Mesenteric fat pad (tissue), 1 donor: ENCODE data around the gene CLASRP. TPM values are rescaled to one million over a fixed set of nuclear protein-coding genes. Genes with fewer than 3 reads are reported as not detected.
"Not testable (repeated sequence)": the region's sequence is repeated elsewhere in the genome, so short reads cannot be mapped to it uniquely, and the experiment has no call there.

Source experiments
- DNase-seq: peaks from one replicate; pipeline ENCODE4 v3.0.0-alpha.2; 2020; ENCODE audit warnings: low spot score
- long read RNA-seq: library from polyadenylated mRNA; unstranded; transcript quantifications from one replicate; pipeline ENCODE4 v2.0.0, GENCODE V29; 2020
- total RNA-seq: library from RNA; stranded (reverse); fragmentation: NEBNext Ultra II Directional; extraction: Animal tissue kit (Norgen Biotek cat#: 25700); gene quantifications from one replicate; pipeline ENCODE4 v1.2.1, GENCODE V29; 2021
- donor health status: DM: yes; HTN: yes; CAD: no.

Gene CLASRP, protein sequence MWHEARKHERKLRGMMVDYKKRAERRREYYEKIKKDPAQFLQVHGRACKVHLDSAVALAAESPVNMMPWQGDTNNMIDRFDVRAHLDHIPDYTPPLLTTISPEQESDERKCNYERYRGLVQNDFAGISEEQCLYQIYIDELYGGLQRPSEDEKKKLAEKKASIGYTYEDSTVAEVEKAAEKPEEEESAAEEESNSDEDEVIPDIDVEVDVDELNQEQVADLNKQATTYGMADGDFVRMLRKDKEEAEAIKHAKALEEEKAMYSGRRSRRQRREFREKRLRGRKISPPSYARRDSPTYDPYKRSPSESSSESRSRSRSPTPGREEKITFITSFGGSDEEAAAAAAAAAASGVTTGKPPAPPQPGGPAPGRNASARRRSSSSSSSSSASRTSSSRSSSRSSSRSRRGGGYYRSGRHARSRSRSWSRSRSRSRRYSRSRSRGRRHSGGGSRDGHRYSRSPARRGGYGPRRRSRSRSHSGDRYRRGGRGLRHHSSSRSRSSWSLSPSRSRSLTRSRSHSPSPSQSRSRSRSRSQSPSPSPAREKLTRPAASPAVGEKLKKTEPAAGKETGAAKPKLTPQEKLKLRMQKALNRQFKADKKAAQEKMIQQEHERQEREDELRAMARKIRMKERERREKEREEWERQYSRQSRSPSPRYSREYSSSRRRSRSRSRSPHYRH
- total RNA-seq: 78.3 TPM
- long read RNA-seq, transcript CLASRP-201 (21 exons, 2,234 nt): major isoform, 15 of 61 reads
- long read RNA-seq, partial matches to known transcripts: 22 of 61 reads
- long read RNA-seq, other reads (novel, unspliced or antisense): 20 of 61 reads

DNA sequence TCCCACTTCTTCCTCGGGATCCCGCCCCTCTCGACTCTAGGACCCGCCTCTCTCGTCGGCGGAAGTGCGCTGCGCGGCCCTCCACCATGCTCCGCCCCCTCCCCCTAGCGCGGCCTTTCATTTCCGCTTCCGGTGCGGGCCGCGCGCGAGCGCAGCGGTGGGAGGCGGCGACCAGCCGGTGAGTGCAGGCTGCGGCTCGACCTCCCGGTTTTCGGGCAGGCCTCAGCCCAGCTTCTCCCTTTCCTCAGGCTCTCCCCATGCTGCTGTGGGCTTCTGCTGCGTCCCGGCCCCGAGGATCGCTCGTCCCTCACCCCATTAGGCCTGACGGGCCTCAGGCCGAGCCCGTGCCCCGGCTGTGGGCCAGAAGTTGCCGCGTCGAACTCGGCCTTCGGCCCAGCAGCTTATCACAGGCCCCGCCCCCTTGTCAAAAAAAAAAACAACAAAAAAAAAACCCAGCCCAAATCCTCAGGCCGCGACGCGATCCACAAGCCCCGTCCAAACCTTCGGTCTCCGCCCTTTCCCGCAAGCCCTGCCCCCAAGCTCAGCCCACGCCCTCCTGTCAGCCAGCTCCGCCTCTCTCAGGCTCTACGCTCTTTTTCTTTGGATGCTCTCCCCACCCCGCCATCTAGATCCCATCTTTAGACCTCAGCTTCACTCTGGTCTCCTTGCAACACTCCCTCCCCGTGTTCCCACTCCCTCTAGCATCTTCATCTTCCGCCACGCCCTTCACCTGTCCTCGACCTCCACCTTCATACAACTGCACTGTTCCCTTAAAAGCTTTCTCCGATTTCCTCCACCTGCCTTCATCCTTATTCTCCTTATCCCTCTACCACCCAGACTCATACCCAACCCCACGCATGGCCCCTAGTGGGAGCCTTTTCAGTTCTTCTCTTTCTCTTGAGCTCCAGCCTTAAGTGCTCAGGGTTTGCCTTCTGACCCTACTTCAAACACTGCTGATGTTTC, at the start of gene CLASRP:
Gene CLASRP, plus strand, starts transcription at position 115 of the 963 bp plus-strand sequence. CDS start 1,168 bp downstream, outside the sequence.
- peak; percentile 97 for DNase-seq

DNA sequence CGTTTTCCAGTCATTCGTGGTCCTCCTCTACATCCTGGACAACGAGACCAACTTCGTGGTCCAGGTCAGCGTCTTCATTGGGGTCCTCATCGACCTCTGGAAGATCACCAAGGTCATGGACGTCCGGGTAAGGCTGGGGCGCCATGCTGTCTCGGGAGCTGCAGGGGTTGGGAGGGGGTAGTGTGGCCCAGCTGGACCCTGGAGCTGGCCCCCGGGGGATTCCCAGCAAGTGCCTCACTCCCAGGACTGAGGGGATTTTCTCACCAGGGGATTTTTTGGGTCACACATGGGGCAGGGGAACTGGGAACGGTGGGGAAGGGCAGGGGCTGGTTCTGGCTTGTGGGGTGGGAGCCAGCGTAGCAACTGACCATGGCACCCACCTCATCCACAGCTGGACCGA, 48.4 kb upstream of the CLASRP start:
- no peak for DNase-seq

DNA sequence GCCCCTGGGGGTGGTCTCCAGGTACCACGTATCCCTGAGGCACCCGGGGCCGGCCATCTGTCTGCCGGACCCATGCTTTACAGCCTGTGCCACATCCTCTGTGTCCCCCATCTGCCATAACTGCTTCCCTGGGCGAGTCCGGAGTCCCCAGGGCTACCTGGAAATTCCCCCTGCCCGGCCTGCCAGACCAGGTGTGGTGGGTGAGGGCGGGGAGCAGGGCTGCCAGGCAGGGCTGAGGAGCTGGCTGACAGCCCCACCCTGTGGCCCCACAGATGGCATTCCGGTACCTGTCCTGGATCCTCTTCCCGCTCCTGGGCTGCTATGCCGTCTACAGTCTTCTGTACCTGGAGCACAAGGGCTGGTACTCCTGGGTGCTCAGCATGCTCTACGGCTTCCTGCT, 47.9 kb upstream of the CLASRP start:
- no peak for DNase-seq

DNA sequence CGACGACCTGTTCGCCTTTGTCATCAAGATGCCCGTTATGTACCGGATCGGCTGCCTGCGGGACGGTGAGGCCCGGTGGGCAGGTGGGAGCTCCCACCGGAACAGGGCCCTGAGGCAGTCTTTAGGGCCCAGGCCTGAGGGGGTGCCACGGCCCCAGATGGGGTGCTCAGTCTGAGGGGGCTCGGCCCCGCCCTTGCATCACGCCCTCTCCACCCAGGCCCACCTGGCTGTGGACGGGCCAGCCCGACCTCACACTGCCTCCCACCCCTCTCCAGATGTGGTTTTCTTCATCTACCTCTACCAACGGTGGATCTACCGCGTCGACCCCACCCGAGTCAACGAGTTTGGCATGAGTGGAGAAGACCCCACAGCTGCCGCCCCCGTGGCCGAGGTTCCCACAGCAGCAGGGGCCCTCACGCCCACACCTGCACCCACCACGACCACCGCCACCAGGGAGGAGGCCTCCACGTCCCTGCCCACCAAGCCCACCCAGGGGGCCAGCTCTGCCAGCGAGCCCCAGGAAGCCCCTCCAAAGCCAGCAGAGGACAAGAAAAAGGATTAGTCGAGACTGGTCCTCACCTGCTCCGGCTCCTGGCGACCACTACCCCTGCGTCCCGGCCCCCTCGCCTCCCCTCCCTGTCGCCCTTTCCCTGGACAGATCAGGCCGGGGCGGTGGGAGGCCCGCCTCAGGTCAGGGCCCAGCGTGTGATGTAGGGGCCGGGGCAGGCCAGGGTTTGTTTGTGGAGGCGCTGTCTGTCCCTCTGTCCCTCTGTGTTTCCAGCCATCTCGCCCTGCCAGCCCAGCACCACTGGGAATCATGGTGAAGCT, 46.3 kb upstream of the CLASRP start:
- no peak for DNase-seq

DNA sequence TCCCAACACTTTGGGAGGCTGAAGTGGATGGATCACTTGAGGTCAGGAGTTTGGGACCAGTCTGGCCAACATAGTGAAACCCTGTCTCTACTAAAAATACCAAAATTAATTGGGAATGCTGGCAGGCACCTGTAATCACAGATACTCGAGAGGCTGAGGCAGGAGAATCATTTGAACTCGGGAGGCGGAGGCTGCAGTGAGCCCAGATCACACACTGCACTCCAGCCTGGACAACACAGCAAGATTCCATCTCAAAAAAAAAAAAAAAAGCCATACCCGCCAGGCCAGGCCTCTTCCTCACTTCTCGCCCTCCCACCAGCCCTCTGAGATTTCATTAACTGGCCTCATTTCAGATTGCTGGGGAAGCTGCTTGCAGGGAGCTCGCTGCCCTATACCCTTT, 45.3 kb upstream of the CLASRP start:
- no peak for DNase-seq

DNA sequence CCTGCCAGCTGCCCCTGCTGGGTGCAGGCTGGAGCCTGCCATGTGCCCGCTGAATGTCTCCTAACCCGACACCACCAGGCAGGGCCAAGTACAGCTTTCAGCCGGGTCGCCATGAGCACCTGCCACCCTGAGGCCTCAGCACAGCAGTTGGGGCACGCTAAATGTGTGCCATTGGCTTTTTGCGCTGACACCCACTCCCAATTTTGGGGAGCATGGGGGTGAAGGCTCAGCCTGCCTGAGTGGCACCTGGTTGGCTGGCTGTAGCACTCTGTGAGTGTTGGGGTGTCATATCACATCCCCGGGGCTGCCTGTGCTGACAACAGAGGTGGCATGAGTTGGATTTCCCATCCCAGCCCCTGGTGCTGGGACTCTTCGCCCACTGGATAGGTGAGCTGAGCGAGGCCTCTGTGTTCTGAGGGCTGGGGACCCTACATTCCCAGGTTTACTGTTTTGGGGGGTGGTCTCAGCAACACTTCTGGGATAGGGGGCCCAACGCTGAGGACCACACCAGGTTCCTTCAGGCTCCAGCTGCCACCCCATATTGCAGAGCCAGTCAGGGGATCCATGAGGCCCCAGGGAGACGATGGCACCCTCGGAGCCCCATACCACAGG, 44.8 kb upstream of the CLASRP start:
- DNase-seq: no peak

DNA sequence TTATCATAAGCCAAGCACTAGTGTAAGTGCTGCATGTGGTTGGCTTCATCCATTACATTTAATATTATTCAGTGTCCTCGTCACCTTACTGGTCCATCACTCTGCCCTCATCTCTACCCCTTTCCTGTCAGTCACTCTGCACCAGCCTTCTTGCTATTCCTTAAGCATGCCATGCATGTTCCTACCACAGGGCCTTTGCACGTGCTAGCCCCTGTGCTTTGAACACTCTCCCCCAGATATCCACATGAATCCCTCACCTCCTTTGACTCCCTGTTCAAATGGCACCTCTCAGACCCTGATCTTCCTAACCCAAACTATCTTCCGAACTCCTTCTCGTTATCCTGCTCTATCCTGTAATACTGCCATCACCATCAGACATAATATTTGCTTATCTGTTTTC, 40.8 kb upstream of the CLASRP start:
- no peak for DNase-seq

DNA sequence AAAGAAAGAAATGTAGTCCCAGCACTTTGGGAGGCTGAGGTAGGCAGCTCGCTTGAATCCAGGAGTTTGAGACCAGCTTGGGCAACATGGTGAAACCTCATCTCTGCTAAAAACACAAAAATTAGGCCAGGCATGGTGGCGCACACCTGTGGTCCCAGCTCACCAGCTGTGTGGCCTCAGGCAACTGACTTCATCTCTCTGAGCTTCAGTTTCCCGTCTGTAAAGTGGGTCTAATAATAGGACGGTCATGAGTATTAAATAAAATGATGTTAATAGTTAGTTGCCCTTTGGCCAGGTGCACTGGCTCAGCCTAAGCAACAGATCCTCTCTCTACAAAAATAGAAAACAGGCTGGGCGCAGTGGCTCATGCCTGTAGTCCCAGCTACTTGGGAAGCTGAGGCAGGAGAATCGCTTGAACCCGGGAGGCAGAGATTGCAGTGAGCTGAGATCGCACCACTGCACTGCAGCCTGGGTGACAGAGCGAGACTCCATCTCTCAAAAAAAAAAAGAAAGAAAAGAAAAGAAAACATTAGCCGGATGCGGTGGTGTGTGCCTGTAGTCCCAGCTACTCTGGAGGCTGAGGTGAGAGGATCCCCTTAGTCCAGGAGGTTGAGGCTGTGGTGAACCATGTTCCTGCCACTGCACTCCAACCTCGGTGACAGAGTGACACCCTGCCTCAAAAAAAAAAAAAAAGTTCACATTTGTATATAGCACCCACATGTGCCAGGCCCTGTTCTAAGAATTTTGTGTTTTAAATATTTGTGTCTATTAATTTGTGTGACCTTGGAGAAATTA, 39.5 kb upstream of the CLASRP start:
- DNase-seq: not testable (repeated sequence)

DNA sequence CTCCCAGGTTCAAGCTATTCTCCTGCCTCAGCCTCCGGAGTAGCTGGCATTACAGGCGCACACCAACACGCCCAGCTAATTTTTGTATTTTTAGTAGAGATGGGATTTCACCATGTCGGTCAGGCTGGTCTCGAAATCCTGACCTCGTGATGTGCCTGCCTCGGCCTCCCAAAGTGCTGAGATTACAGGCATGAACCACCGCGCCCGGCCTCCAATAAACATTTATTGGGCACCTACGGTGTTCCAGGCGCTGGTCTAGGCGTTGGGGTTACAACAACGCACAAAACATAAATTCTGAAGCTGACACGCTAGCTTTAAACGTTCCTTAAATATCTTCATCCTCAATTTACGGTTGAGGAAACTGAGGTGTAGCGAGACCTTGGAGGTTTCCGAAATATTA, 38.2 kb upstream of the CLASRP start:
- not testable (repeated sequence) for DNase-seq

DNA sequence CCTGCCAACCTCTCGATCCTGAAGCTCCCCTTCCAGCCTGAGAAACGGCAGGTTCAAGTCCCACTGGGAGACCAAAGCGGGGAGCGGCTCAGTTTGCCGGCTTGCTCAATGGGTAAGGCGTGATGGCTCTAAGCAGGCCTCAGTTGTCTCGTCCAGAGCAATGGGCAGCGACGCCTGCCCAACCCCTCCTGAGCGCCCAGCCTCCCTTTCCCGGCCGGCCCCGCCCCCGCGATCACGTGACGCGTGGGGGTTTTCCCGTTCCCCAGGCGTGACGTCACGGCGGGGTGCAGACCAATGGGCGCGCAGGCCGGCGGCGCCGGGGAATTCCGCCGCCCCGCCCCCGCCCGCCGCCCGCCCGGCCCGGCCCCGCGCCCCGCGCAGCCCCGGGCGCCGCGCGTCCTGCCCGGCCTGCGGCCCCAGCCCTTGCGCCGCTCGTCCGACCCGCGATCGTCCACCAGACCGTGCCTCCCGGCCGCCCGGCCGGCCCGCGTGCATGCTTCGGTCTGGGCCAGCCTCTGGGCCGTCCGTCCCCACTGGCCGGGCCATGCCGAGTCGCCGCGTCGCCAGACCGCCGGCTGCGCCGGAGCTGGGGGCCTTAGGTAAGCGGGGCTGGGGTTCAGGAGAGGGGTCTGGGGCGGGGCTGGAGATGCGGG, 37.6 kb upstream of the CLASRP start, which contains the start of gene RELB:
Gene RELB, plus strand, starts transcription at position 378 of the 653 bp plus-strand sequence. Its CDS starts 116 bp downstream, at position 494.
- peak; percentile 100 for DNase-seq

DNA sequence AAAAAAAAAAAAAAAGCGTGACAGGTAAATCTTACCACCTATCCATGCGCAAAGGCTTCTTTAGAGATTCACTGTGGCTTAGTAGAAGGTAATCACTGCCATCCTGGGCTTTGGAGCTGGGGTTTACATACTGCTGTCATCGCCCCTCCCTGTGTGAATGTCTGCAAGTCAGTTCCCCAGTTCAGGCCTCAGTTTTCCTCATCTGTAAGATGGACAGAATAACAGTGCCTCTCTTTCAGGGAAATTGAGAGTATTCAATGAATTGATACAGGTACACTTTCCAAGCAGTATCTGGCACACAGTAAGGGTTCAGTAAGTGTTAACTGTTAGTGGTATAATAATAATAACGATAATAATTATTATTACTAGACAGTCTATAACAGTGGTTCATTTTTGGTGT, 35.4 kb upstream of the CLASRP start:
- DNase-seq: no peak

DNA sequence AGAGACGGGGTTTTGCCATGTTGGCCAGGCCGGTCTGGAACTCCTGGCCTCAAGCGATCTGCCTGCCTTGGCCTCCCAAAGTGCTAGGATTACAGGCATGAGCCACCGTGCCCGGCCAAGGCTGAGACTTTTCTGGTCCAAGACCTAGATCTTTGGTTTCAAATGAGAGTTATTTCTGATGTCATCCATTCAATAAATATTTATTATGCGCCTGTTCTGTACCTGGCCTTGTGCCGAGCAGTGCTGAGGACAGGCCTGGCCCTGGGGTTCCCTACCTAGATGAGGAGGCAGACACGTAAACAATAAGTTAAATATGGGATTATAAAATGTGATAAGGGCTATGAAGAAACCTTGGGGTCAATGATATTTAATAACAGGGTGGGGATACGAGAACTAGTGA, 33.1 kb upstream of the CLASRP start:
- DNase-seq: no peak

DNA sequence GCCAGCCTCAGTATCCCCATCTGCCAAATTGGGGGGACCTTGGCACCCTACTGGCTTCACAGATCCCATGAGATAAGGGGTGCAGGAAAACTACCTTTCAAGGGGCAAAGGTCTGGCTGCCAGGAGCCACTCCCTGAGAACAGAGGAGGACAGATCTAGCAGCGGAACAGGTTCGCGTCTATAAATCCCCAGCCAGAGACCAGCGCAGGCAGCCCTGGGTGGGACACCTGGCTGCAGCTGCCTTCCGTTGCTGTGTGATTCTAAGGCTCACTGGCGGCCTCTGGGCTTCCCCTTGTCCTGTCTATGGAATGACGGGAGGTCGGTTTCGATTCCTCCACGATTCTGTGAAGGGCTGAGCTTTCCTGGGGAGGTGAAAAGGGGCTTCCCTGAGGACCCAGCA, 30.3 kb upstream of the CLASRP start:
- no peak for DNase-seq

DNA sequence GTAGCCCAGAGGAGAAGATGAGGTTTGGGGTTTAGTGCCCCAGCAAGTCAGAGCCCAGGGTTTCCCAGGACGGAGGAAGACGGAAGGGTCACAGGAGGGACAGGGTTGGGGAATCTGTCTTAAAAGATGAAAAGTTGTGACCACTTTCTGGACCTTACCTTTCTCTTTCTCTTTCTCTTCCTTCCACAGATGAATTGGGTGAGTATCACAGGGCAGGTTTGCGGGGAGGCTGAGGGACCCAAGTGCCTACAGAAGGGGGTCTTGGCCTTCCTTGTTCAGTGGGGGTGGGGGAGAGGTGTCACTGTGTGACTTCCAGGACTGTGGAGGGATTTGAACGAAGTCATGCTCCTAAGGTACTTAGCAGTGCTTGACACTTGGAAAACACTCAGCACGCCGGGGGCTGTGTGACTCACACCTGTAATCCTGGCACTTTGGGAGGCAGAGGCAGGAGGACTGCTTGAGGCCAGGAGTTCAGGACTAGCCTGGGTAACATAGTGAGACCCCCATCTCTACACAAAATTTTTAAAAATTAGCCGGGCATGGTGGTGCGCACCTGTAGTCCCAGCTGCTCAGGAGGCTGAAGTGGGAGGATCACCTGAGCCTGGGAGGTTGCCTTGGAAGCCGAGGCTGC, 29.1 kb upstream of the CLASRP start:
- DNase-seq: no peak

DNA sequence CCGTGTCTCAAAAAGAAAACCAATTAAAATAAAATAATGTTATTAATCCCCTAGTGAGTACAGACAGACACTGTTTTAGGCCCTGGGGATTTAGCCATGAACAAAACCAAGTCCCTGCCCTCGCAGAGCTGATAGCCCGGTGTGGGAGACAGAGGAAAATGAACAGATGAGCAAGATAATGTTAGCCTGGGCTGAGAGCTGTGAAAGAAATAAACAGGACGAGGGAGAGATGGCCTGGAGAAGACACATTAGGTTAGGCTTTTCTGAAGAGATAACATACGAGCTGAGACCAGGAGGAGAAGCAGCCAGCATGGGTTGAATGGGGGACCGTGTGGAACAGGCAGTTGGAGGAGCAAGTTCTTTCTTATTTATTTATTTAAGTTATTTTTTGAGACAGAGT, 28.5 kb upstream of the CLASRP start:
- DNase-seq: no peak

DNA sequence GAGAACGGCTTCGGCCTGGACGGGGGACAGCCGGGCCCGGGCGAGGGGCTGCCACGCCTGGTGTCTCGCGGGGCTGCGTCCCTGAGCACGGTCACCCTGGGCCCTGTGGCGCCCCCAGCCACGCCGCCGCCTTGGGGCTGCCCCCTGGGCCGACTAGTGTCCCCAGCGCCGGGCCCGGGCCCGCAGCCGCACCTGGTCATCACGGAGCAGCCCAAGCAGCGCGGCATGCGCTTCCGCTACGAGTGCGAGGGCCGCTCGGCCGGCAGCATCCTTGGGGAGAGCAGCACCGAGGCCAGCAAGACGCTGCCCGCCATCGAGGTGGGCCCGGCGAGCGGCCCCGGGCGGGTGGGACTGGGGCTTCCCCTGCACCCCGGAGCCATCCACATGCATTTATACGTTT, 26.9 kb upstream of the CLASRP start:
- no peak for DNase-seq

DNA sequence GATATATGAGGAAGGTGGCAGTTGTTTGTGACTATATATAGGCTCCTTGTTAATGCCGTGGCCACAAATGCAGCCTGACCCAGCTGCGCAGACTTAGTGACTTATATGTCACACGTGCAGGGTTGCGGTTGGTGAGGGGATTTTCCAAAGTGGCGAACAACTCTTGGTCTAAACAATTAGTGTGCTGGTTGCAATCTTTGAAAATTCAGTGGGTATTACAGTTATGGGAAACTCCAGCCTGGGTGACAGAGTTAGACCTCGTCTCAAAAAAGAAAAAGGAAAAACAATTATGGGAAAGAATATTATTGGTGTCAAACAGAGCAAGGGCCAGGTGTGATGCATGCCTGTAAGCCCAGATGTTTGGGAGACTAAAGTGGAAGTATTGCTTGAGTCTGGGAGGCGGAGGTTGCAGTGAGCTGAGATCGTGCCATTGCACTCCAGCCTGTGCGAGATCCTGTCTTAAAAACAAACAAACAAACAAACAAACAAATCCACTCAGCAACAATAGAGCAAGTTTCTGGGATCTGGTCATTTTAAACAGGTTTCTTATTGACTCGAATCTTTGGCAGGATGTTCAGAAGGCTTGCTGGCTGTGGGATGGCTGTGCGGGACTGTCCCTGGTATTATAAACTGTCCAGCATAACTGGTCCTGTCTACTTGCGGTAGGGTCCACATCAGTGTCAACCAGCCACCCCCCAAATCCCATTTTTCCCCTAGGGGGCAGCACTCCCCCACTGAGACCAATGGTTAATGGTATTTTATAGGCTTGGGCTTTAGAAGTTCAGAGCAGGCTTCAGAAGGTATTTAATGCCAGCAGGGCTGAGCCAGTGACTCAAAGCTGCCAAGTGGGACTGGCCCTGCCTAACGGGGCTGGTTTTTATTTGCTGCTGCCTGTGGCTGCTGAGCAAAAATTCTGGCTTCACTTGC, 22.2 kb upstream of the CLASRP start:
- DNase-seq: no peak
